ENCODE results near the gene DMXL1.

DMXL1 gene

DNA sequence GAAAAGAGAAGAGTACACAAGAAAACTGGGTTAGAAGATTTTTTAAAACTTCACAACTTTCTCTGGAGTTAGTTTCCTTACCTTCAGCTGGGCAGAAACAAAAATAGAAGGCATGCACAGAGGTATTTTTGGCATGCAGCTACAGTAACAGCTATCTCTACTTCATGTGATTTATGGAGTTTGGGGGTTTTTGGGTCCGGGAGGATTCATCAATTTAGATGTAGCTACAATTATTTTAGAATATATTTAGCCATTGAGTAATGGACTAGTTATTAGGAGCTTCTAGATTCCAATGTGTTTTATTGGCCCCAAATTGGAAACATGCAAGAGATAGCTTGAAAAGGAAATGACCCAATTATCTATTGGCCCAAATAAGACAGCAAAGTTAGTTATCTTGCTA, 193.3 kb downstream of the DMXL1 start:
- H3K9ac ChIP-seq (ENCODE audit: low read depth in 1 of 2, low read length in 2 of 2): no peak overlapping the region
- H3K9me3 ChIP-seq (ENCODE audit: control insufficient read depth in 2 of 2, low read length in 2 of 2): no peaks in the 10 kb centered on the region
- no peaks in the 10 kb centered on the region for H3K36me3 ChIP-seq (ENCODE audit: control insufficient read depth in 2 of 2, insufficient read depth in 2 of 2, low read length in 2 of 2)
- no peak overlapping the region for H3K27ac ChIP-seq (ENCODE audit: low read depth in 2 of 2, low read length in 2 of 2)
- no peaks in the 10 kb centered on the region for H3K27me3 ChIP-seq (ENCODE audit: control insufficient read depth in 2 of 2, insufficient read depth in 2 of 2, low read length in 2 of 2)
- H3K4me1 ChIP-seq (ENCODE audit: control insufficient read depth in 2 of 2, insufficient read depth in 2 of 2, low read length in 2 of 2): peaks cover under 1 to 9% of the 10 kb centered on the region in 2 donors
- H3K4me3 ChIP-seq (ENCODE audit: low read length in 2 of 2): no peak overlapping the region

DNA sequence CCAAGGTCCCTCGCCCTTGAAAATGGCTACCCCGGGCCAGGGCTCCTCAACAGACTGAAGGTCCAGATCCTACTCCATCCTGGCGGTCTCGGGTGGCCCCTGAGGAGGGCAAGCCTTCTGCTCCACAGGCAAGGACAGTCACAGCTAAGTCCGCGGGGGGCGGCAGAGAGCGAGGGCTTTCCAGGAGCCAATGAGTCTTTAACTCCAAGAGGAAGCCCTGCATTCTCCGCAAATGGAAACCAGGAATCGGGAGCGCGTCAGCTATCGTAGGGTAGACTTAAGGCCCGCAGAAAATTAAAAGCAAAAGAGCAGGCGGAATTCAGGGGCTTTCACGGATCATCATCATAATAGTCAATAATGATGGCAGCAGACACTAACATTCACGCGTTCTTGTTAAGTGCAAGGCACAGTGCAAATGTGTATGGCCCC, 197.1 kb downstream of the DMXL1 start:
- peak overlapping the region; percentile 95 to 97 for H3K27ac ChIP-seq (ENCODE audit: low read depth in 2 of 2, low read length in 2 of 2)
- H3K4me3 ChIP-seq (ENCODE audit: low read length in 2 of 2): peak overlapping the region; percentile 85 to 98
- H3K36me3 ChIP-seq (ENCODE audit: control insufficient read depth in 2 of 2, insufficient read depth in 2 of 2, low read length in 2 of 2): no peaks in the 10 kb centered on the region

GRCh38 chr5:119268387-119269060, 197.6 kb downstream of the DMXL1 start:
- Histone ChIP-seq H3K27ac (ENCODE audit: low read depth in 2 of 2, low read length in 2 of 2) (peak overlapping the region; percentile 95 to 97), H3K9me3 (ENCODE audit: control insufficient read depth in 2 of 2, low read length in 2 of 2) (no peaks in the 10 kb centered on the region), H3K4me3 (ENCODE audit: low read length in 2 of 2) (peak overlapping the region; percentile 85 to 98), H3K4me1 (ENCODE audit: control insufficient read depth in 2 of 2, insufficient read depth in 2 of 2, low read length in 2 of 2) (peaks cover 5 to 18% of the 10 kb centered on the region in 2 donors), H3K9ac (ENCODE audit: low read depth in 1 of 2, low read length in 2 of 2) (peak overlapping the region; percentile 95), H3K36me3 (ENCODE audit: control insufficient read depth in 2 of 2, insufficient read depth in 2 of 2, low read length in 2 of 2) (no peaks in the 10 kb centered on the region), H3K27me3 (ENCODE audit: control insufficient read depth in 2 of 2, insufficient read depth in 2 of 2, low read length in 2 of 2) (no peaks in the 10 kb centered on the region)

More for the DNA sequence above, 197.1 kb downstream of the DMXL1 start:
- Histone ChIP-seq H3K27me3 (ENCODE audit: control insufficient read depth in 2 of 2, insufficient read depth in 2 of 2, low read length in 2 of 2) (no peaks in the 10 kb centered on the region), H3K9me3 (ENCODE audit: control insufficient read depth in 2 of 2, low read length in 2 of 2) (no peaks in the 10 kb centered on the region), H3K4me1 (ENCODE audit: control insufficient read depth in 2 of 2, insufficient read depth in 2 of 2, low read length in 2 of 2) (peaks cover 3 to 15% of the 10 kb centered on the region in 2 donors), H3K9ac (ENCODE audit: low read depth in 1 of 2, low read length in 2 of 2) (peak overlapping the region; percentile 94 to 95)

- no peaks in the 10 kb centered on the region for H3K27me3 ChIP-seq (ENCODE audit: control insufficient read depth in 2 of 2, insufficient read depth in 2 of 2, low read length in 2 of 2)
- peaks cover 12 to 20% of the 10 kb centered on the region in 2 donors for H3K4me1 ChIP-seq (ENCODE audit: control insufficient read depth in 2 of 2, insufficient read depth in 2 of 2, low read length in 2 of 2)
- peak overlapping the region; percentile 84 to 95 for H3K9ac ChIP-seq (ENCODE audit: low read depth in 1 of 2, low read length in 2 of 2)
- H3K4me3 ChIP-seq (ENCODE audit: low read length in 2 of 2): peak overlapping the region; percentile 85 to 98
- H3K9me3 ChIP-seq (ENCODE audit: control insufficient read depth in 2 of 2, low read length in 2 of 2): no peaks in the 10 kb centered on the region
- H3K36me3 ChIP-seq (ENCODE audit: control insufficient read depth in 2 of 2, insufficient read depth in 2 of 2, low read length in 2 of 2): no peaks in the 10 kb centered on the region
- peak overlapping the region; percentile 95 to 97 for H3K27ac ChIP-seq (ENCODE audit: low read depth in 2 of 2, low read length in 2 of 2)
Measured at GRCh38 chr5:119269061-119269944, 198.4 kb downstream of the DMXL1 start.

- H3K9ac ChIP-seq (ENCODE audit: low read depth in 1 of 2, low read length in 2 of 2): no peak overlapping the region
- no peaks in the 10 kb centered on the region for H3K27me3 ChIP-seq (ENCODE audit: control insufficient read depth in 2 of 2, insufficient read depth in 2 of 2, low read length in 2 of 2)
- no peak overlapping the region for H3K27ac ChIP-seq (ENCODE audit: low read depth in 2 of 2, low read length in 2 of 2)
- H3K36me3 ChIP-seq (ENCODE audit: control insufficient read depth in 2 of 2, insufficient read depth in 2 of 2, low read length in 2 of 2): no peaks in the 10 kb centered on the region
- H3K4me1 ChIP-seq (ENCODE audit: control insufficient read depth in 2 of 2, insufficient read depth in 2 of 2, low read length in 2 of 2): peaks cover 16 to 23% of the 10 kb centered on the region in 2 donors
- H3K4me3 ChIP-seq (ENCODE audit: low read length in 2 of 2): peak overlapping the region in 1 of 2 donors; percentile 98
- no peaks in the 10 kb centered on the region for H3K9me3 ChIP-seq (ENCODE audit: control insufficient read depth in 2 of 2, low read length in 2 of 2)
Measured at GRCh38 chr5:119270121-119270565, 199.3 kb downstream of the DMXL1 start.

- H3K4me3 ChIP-seq (ENCODE audit: low read length in 2 of 2): peak overlapping the region in 1 of 2 donors; percentile 98
Measured at GRCh38 chr5:119270960-119271757, 200.3 kb downstream of the DMXL1 start.

DNA sequence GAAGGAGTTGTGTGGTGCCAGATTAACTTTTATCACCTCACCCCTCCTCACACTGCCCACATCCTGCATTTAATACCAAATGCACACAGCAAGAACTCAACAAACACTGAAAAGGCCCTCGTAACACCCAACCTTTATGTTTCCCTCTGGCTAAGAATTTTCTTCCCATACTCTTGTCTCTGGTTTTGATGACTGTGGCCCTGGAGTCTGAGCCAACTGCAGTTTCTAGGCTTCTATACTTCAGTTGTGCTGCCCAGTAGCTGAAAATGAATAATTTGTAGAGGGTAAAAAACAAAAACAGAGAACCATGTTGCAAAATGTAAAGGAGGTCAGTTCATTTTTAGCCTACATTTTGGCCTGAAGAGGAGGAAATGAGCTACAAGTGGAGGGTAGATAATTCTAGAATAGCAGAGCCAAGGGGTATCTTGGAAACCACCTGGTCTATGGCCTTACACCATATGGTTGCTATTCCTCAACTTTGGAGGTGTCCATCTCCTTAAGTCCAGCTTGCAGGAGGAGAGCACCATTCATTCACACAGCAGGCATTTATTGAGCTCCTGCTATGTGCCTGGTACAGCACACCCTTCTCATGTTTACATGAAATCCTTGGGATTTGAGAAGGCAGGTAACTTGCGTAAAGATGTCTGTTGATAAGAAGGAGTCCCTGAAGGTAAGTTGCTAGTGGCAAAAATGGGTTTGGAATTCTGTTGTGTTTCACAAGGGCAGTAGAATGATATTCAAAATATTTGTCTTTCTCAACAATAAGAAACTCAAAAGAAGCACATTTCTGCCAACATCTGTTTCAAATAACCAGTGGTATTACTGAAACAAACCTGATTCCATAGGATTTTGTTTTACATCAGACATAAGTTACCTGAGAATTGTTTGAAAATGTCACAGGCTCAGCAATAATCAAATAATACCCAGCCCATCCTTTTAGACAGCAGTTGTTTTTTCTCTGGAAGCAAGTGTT, 201.2 kb downstream of the DMXL1 start:
- no peaks in the 10 kb centered on the region for H3K9me3 ChIP-seq (ENCODE audit: control insufficient read depth in 2 of 2, low read length in 2 of 2)
- H3K27ac ChIP-seq (ENCODE audit: low read depth in 2 of 2, low read length in 2 of 2): no peak overlapping the region
- H3K36me3 ChIP-seq (ENCODE audit: control insufficient read depth in 2 of 2, insufficient read depth in 2 of 2, low read length in 2 of 2): no peaks in the 10 kb centered on the region
- no peaks in the 10 kb centered on the region for H3K27me3 ChIP-seq (ENCODE audit: control insufficient read depth in 2 of 2, insufficient read depth in 2 of 2, low read length in 2 of 2)
- H3K4me3 ChIP-seq (ENCODE audit: low read length in 2 of 2): peak overlapping the region in 1 of 2 donors; percentile 98
- H3K4me1 ChIP-seq (ENCODE audit: control insufficient read depth in 2 of 2, insufficient read depth in 2 of 2, low read length in 2 of 2): peaks cover 16 to 23% of the 10 kb centered on the region in 2 donors
- no peak overlapping the region for H3K9ac ChIP-seq (ENCODE audit: low read depth in 1 of 2, low read length in 2 of 2)

More at GRCh38 chr5:119270960-119271757, 200.3 kb downstream of the DMXL1 start:
- no peak overlapping the region for H3K27ac ChIP-seq (ENCODE audit: low read depth in 2 of 2, low read length in 2 of 2)
- no peaks in the 10 kb centered on the region for H3K27me3 ChIP-seq (ENCODE audit: control insufficient read depth in 2 of 2, insufficient read depth in 2 of 2, low read length in 2 of 2)
- peaks cover 16 to 23% of the 10 kb centered on the region in 2 donors for H3K4me1 ChIP-seq (ENCODE audit: control insufficient read depth in 2 of 2, insufficient read depth in 2 of 2, low read length in 2 of 2)
- H3K9ac ChIP-seq (ENCODE audit: low read depth in 1 of 2, low read length in 2 of 2): no peak overlapping the region
- no peaks in the 10 kb centered on the region for H3K9me3 ChIP-seq (ENCODE audit: control insufficient read depth in 2 of 2, low read length in 2 of 2)
- H3K36me3 ChIP-seq (ENCODE audit: control insufficient read depth in 2 of 2, insufficient read depth in 2 of 2, low read length in 2 of 2): no peaks in the 10 kb centered on the region

DNA sequence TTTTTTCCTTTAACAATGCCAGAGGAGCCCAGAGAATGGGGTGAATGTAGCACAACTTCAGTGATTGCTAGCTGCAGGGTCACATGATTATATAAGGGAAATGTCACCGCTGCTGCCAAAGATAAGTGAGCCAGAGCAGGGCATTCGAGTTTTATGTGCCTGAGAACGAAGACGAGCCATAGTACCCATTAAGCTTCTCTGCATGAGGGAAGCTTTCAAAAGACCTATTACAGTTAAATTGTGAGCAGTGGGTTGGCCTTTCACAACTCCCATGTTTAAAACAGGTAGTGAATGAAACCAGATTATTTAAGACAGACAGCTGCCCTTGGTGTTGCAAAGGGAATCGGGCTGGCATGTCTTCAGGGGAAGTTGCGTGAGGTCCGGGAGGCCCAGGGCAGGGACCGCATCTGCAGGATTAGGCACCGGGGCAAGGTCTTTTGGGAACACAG, 202.5 kb downstream of the DMXL1 start:
- H3K9me3 ChIP-seq (ENCODE audit: control insufficient read depth in 2 of 2, low read length in 2 of 2): no peaks in the 10 kb centered on the region
- H3K4me3 ChIP-seq (ENCODE audit: low read length in 2 of 2): peak overlapping the region in 1 of 2 donors; percentile 35
- peaks cover 16 to 22% of the 10 kb centered on the region in 2 donors for H3K4me1 ChIP-seq (ENCODE audit: control insufficient read depth in 2 of 2, insufficient read depth in 2 of 2, low read length in 2 of 2)
- no peaks in the 10 kb centered on the region for H3K36me3 ChIP-seq (ENCODE audit: control insufficient read depth in 2 of 2, insufficient read depth in 2 of 2, low read length in 2 of 2)
- no peaks in the 10 kb centered on the region for H3K27me3 ChIP-seq (ENCODE audit: control insufficient read depth in 2 of 2, insufficient read depth in 2 of 2, low read length in 2 of 2)
- no peak overlapping the region for H3K9ac ChIP-seq (ENCODE audit: low read depth in 1 of 2, low read length in 2 of 2)
- H3K27ac ChIP-seq (ENCODE audit: low read depth in 2 of 2, low read length in 2 of 2): peak overlapping the region in 1 of 2 donors; percentile 56

Data from mucosa of rectum (tissue), 2 donors.